ENCODE data around the gene BICD2.

The BICD2 gene

DNA sequence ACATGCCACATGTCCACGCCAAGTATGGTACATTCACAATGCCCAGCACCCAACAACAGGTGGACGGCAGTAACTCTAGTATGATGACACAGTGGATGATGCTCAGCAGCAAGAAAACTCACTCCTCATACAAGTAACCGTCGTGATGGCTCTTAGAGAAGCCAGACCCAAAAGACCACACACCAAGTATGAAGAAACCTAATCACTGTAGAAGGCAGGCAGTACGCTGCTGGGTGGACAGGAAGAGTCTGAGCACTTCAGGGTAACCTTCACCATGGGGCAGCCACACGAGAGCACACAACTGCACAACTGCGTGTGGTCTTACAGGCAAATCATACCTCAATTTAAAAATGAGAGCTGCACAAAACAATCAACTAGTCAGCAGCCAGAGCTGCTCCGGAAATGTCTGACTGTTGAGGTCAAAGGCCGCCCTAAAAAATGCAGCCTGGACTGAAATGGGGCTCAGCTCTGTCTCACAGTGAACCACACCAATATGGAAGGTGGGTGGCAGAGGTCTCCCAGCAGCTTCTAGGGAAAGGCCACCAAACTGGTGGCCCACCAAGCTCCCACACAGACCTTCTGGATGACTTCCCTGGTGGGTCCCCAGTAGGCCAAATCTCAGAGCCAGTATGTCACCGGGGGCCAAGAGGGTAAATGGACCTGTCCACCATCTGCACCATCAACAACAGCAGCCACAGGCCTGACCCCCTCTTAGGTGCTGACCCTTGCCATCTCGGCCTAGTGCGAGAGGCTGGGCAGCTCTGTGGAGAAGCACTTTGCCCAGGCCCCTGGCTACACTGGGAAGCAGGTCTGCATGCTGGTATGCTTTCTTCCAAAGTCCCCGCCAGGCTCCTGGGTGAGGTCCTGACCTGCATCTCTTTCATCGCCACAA lies 17.8 kb downstream of the BICD2 start:
- DNase-seq: no peak

DNA sequence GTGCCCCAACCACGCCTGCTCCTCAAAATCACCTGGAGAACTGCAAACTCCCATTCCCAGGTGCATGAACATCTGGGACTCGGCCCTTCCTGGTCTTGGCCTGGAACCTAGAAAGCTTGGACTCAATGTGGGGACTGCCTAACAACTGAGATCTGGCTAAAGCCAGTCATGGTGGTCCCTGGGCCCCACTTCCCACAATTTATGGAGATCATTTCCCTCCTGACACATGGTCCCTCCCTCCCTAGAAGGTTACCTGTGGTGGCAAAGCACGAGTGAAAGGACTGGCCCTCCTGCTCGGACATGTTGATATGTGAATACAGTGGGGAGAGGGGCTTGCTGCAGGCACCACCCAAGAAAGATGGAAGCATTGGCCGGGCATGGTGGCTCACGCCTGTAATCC lies 18.8 kb downstream of the BICD2 start:
- DNase-seq: no peak

DNA sequence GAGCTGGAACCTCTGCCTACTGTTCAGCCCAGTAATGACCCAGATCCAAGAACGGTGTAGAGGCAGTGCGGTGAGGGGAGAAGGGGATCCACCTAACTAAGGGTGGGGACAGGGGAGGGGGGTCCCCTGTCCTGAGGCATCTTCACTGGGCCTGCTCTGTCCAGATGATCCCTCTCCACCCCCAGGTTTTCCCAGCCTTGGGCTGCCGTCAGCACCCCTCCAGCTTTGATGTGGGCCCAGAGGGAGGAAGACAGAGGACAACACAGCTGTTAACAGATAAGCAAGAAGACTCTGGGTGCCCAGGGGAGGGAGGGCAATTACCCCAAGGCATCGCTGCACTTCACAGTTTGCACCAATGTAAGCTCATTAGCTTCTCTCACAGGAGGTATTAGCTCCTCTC lies 19.3 kb downstream of the BICD2 start:
- no peak for DNase-seq

DNA sequence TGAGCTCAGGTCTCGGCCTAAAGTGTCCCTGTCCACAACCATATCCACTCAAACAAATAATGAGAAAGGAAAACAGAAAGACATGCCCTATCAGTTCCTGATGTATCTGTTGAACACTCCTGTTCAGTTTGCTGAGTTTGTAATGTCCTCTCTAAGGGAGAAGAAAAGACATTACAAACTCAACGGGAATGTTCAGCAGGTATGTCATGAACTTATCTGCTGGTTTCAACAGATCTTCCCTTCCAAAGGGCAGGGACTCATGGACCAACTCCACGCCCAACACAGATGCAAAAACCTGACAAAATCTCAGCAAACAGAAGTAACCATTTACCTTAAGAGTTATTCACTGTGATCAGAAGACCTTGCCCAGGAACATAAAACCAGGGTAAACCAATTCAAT lies 23.7 kb downstream of the BICD2 start:
- no peak for DNase-seq

DNA sequence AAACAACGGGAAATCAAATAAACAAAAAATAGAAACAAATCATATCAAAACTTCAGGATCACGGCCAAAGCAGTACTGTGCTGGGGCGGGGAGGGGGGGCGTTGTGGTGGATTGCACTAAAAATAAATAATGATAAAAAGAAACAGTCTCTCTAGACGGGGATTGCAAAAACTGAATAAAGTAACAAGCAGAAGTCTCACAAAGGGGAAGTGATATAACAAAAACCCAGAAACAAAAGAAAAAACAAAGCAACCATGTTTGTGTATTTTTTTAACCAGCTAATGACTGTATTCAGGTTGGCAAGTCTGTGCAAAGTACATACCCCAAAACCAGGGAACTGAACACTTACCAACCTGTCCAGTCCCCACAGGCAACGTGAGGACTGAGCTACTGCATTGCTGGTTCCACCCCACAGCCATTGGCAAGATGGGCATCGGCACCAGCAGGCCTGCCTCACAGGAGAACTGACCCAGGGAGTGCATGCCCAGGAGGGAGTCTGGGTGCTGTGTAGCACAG lies 24.1 kb downstream of the BICD2 start:
- no peak for DNase-seq

DNA sequence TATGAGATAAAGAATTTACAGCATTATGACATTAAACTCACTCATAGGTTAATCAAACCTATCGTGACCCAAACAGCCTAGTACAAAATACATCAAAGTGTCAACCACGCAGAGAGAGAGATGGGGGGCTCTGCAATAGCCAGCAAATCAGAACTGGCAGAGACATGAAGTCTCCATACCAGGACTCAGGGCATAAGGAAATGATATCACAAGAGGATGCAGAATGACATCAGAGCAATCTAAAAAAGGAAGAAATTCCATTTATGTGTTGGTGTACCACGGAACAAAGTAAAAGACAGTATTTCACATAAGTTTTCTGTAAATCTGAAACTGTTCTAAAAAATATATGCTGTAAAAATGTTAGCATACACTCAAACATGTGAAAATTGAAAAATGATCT lies 24.6 kb downstream of the BICD2 start:
- DNase-seq: no peak

DNA sequence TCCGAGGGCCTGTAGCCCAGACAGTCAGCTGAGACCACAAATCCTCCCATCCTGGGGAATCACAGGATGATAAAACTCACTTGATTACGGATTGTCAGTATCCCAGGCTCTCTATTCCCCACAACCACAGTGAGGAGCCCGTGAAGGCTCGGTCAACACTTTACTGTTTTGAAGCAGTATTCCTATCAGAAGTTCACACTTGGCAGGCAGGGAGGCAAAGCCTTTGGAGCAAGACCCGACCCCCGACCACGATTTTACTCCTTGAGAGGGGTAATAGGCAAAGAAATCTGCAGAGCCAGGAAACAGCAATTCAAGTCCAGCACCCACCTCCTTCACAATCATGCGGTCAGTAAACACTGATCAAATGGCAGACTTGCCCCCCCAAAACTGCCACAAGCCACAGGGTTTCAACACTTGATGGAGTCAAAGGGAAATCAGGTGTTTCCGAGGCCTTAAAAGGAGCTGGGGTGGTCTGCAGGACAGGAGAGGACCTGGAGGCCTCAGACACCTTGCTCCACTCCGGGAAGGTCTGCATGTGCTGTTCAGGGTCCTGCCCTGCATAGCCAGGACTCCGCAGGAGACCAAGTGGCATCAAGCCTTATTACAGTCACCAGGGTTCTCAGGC lies 25.2 kb downstream of the BICD2 start:
- DNase-seq: no peak

DNA sequence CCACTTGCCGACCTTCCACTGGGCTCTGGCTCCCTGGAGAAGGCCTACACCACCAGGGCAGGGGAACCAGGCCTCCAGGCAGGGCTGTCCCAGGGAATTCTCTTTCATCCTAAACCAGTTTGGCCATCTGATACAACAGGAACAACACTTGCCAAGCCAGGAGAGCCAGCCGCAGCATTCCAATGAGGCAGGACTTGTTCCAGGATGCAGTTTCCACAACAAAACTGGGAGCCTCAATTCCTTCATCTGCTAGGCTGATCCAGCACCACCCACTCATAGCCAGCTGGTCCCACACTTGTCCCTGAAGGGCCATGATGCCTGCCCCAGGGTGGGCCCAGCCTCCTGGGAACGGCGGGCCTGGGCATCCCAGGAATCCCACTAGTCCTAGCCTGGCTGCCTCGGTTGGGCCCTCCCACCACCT lies 26.0 kb downstream of the BICD2 start:
- DNase-seq: no peak

DNA sequence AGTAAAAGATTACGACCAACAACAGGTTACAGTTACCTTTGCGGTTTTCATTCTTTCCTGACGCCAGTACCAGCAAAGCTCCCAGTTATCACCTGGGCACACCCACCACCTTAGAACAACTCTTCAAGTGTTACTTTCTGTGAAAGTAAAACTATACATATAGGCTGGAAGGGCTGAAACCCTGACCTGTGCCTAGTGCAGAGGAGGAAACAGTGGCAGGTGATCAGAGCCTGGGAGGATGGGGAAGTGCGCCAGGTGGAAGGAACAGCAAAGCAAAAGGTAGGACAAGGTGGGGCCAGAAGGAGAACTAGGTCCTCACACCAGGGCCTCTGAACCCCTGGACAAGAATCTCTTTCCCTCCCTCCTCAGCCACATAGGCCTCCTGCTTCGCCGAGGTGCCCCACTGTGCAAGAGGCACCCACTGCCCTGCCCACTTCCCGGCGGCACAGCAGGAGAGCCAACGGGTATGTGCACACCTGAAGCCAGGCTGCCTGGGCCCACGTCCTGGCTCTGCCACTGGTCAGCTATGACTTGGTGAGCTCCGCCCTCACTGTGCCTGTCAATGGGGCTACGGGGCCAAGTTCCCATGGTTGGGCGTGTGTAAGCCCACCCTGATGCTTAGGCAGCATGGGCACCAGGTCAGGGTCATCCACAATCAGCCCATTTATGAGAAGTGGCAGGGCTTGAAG lies 26.9 kb downstream of the BICD2 start:
- DNase-seq: no peak

DNA sequence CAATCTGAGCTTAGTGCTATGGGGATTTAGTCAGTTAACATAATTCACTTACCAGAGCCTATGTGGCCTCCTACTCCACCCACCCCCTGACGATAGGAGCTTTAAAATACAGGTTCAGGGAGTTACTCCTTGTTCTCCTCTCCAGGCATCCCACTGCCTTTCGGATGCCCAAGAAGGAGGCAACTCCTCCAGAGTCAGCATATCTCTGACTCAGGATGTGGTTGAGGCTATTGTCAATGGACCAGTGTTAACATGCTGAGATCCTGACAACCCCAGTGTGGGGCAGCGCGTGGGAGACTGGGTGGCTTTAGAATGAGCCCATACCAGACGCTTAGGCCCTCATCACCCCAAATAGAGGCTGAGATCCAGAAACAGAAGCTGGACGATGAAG lies 27.4 kb downstream of the BICD2 start:
- DNase-seq: no peak

DNA sequence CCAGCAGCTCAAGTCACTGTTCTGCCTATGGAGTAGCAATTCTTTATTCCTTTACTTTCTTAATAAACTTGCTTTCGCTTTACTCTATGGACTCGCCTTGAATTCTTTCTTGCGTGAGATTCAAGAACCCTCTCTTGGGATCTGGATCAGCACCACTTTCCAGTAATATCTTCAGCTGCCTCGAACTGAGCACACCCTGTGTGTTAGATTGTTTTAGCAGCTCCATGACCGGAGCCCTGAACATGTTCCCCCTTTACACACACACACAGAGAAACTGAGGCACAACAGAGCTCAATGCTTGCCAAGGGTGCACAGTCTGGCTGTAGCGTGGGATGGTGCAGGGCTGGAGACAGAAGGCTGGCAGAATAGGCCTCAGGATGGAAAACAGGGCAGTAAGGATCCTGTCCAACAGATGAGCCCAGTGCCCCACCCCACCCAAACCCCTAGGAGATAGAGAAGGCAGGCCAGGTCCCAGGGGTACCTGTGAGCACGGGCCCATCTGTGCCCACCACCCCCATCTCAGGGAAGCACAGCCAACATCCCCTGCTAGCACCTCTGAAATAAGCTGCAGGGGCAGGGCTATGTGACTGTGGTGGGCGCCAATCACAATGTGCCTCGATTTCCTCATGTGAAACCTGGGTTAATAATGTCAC lies 27.9 kb downstream of the BICD2 start:
- DNase-seq: no peak

DNA sequence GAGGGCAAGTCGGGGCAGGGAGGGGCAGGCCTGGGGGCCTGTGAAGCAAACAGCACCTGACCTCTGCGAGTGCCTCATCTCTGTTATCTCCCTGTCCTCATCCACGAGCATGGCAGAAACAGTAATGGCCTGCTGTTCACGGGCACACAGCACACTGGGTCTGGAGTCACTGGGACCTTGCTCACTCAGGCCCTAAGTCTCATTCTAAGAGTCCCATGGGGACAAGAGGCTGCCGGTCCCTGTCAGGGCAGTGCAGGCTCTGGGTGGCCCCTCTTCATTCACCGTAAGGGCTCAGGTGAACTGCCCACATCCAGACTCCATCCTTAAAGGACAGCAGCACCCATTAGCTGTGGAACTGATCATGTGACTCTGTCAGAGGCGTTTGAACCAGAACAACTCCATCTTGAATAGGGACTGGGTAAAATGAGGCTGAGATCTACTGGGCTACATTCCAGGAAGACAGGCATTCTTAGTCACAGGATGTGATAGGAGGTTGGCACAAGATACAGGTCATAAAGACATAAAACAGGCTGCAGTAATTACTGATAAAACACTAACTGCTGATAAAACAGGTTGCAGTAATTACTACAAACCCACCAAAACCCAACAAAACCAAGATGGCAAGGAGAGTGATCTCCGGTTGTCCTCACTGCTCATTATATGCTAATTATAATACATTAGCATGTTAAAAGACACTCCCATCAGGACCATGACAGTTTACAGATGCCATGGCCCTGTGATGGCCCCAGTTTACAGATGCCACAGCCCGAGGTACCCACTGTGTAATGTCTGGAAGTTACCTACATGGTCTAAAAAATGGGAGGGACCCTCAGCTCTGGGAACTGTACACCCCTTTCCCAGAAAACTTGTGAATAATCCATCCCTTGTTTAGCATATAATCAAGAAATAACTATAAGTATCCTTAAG lies 28.7 kb downstream of the BICD2 start:
- DNase-seq: no peak

DNA sequence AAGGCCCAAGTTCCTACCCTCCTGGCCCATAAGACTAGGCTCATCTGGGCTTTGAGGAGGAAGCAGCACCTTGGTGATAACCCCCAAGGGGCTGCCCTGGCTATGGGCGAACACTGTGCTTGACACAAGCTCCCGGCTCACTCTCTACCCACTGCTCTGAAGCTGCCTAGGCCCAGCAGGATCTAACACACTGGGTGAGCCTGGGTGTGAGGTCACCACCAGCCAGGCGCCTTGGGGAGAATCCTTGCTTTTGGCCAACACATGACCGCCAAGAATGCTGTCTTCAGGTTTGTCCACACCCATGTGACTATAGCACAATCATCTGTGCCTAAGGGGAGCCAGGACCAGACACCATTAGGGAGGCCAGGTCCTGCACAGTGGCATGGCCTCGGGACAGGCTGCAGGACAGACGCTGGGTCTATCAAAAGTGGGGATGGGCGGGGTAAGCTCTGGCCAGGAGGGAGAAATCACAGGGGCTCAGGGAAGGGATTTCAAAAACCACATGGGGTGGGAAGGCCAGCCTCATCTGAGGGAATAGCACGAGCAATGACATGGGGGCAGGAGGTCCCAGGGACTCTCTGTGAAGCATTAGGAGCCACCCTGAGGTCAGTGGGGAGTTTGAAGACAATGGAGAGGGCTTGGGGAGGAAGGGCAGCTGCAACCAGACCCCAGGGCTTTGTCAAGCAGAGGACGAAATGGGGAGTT lies 29.6 kb downstream of the BICD2 start:
- no peak for DNase-seq

DNA sequence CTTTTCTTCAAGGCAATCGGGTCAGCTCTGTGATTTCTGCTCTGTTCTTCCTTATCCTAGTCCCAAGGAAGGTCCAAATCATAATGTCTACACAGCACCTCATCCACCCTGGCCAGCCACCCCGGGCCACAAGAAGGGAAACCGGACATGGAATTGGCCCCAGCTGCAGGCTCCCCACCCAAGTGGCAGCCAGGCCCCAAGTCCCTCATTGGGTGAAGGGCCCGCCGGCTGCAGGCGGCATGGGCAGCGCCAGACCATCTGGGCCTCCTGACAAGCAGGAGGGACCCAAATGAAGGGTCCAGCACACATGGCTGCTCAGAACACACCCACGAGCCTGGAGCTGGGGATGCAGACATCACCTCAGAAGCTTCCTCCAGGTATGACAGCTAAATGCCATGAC lies 33.7 kb downstream of the BICD2 start:
- DNase-seq: no peak

DNA sequence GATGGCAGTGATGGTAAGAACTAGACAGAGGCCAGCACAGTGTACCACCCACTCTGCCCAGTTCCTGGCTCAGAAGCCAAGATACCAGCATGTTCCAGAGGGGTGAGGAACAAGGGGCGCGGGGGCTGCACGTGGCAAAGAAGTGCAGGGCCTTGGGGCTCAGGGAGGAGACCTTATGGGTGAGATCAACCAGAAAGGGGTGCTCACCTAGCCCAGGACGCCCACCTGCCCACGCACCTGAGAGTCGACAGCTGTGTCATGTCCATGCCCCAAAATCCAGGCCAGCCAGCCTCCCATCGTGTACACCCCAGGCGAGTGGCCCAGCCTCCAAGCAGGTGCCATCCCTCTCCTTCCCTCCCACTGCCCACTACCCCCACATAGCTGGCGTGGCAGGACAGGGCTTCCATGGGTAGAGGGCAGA lies 34.9 kb downstream of the BICD2 start:
- no peak for DNase-seq

DNA sequence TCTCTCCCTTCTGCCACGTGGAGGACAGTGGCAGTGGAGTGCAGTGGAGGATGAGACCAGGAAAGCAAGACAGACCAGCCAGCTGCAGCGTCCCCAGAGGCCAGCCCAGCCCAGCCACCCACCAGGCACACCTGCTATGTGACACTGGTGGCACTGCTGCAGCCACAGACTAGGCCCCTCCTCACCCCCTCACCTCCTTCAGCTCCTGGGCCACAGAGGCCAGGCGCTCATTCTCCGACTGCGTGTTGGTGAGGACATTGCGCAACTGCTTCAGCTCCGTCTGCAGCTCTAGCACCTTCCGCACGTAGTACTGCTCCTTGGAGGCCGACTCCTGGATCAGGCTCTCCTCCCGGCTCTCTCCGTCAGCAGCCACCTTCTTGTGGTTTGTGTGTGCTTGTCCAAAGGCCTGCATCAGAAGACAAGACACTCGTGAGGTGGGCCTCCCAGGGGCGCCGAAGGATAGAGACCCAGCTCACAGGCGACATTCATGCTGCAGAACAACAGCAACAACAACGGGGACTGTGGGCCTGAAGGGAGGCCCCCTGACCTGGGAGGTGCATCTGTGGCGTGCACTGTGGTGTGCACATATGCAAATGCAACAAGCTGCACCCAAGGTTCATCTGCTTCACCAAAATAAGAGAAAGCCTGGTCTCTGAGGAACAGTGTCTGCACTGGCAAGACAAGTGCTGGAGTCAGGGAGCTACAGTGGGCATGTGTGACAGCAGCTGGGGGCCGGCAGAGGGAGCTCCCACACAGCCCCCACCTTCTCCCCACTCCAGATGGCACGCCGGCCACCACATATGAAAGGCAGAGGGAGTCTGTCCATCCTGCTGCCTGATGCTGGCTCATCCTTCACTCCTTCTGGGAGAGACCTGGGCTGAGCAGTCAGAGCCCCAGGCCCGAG lies 35.5 kb downstream of the BICD2 start:
- DNase-seq: no peak

DNA sequence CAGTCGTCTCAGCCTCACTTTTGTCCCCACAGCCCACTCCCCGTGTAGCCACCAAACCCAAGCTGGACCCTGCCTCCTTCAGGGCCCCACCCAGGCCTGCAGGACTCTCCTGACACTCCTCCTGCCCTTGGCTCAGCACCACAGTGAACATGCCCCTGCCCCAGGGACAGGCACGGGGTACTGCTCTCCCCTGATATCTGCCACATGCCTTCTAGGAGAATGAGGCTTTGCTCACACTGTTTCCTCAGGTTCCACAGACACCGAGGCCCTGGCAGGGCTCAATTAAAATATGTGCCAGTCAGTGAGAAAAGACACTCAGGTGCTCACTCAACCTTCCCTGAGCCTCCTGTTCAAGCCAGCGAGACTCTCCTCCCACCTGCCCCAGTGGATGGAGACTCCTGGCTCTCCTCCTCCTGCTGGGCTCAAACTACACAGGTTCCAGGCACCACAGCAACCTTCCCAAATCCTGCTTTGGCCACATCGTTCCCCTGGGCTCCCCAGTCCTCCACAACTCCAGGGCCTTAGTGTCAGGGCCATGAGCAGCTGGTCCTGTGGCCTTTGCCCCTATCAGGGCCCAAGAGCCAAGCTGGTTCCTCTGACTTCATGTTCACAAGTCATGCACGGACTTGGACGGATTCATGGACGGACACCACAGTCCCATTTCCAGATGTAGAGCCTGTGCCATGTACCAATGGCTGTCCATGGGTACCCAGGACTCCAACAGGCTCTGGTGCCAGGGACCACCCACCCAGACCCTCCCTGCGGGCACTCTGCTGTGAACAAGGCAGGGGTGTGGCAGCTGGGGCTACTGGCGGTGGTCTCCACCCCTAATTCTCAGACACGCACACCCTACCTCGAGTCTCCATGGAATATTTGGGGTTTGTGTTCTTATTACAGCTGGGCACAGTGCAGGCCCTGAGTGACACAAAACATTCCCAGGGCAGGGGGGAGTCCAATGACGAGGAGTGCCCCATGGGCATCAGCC lies 36.6 kb downstream of the BICD2 start:
- no peak for DNase-seq

DNA sequence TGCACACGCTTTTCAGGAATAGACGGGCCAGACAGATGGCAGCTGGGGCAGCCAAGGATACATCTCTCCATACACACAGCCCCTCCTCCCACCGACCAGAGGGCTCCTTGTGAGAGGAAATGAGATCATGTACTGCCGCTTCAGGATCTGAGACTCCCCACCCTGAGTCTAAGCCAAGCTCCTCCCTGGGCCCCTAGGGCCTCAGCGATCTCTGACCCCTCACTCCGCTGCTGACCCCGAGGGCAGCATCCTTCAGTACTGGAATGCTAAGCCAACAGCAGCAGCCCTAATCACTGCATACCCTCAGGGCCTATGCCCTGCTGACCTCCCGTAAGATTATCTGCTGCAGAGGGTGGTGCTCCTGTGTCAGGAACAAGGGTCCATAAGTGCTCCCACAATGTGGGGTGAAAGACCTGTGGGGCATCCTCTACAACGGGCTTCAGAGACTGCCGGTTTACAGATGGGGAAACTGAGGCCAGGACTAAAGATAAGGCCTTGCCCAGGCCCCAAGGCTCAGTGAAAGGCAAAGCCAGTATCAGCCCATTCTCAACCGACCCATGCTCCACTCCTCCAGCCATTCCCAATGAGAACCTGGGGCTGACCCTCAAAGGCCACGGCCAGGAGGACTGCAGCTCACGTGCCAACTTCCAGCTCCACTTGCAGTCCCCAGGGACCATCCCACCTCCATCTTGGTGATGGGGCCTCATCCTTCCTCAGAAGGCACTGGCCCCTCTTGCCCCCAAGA lies 37.5 kb downstream of the BICD2 start:
- DNase-seq: no peak

All from activated CD4-positive, alpha-beta T cell treated with anti-CD3 and anti-CD28 coated beads, Interleukin-2, amount 50 U/mL, for 1 hour (primary cell).